ENCODE measurements around the gene RCOR2.

DNA sequence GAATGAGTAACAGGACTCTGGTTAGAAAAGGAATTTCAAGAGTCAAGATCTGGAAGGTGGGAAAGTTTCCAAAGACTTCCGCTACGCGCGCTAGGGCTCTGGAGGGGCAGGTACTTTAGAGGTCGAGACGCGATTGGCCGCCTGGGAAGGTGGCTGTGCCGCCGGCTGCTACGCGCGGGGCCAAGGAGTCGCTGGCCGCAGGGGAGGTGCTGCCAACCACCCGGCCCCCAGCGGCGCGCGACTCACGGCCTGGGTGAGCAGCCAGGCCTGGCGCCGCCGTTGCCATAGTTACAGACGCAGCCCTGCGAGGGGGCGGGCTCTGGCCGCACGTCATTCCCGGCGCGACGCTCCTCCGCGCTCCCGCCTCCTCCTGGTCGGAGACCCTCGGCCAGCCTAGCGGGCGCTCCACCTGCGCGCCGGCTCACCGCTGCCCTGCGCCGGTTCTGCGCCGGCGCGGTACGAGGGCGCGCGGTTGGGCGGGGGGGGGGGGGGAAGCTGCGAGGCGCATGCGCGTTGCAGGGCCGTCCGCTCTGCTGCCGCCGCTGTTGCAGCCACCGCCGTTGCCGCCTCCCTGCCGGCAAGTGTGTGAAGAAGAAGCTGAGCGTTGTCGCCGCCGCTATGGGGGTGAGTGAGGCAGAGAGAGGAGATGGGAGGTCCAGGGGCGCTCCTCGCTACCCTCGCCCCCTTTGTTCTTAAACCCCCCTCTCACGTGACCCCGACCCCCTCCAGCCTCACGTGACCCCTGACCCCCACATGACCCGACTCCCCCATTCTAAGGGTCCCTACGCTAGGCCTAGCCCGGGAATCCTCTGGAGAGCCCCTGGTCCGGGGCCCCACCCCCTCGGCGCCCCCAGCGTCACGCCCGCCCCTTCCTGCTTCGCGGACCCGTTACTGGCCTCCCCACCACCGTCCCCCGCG is 21.8 kb upstream of the RCOR2 start, which contains the start of gene NAA40:
- TF ChIP-seq, protein P1, sequence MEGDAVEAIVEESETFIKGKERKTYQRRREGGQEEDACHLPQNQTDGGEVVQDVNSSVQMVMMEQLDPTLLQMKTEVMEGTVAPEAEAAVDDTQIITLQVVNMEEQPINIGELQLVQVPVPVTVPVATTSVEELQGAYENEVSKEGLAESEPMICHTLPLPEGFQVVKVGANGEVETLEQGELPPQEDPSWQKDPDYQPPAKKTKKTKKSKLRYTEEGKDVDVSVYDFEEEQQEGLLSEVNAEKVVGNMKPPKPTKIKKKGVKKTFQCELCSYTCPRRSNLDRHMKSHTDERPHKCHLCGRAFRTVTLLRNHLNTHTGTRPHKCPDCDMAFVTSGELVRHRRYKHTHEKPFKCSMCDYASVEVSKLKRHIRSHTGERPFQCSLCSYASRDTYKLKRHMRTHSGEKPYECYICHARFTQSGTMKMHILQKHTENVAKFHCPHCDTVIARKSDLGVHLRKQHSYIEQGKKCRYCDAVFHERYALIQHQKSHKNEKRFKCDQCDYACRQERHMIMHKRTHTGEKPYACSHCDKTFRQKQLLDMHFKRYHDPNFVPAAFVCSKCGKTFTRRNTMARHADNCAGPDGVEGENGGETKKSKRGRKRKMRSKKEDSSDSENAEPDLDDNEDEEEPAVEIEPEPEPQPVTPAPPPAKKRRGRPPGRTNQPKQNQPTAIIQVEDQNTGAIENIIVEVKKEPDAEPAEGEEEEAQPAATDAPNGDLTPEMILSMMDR (IDR thresholded peaks at IDR 0.05; ENCODE audit: insufficient read depth, low read depth, low read length): no peak
- TF ChIP-seq EZH2 (IDR thresholded peaks at IDR 0.05; ENCODE audit: insufficient read depth, low read length): no peak

Measured in astrocyte (in vitro differentiated cells and primary cell).